SK-N-SH treated with all-trans-retinoic acid at 6 μM for 48 hours (cell line): ENCODE results near the gene AP2A2.

Experiments used
- ATAC-seq: fragments of 200-7000 bp; cut with Tn5 transposase; 3 replicates; pipeline ENCODE4 v1.9.1; 2020; ENCODE audit warnings: mild to moderate bottlenecking, moderate library complexity
- ARNTL ChIP-seq: fragments of 450-650 bp; formaldehyde crosslinking; IDR thresholded peaks from 2 replicates; pipeline ENCODE4 v1.5.0; 2020; ENCODE audit warnings: low read depth, mild to moderate bottlenecking, moderate library complexity, borderline replicate concordance
- BACH2 ChIP-seq: fragments of 250-450 bp; sonication (Bioruptor Pico); IDR thresholded peaks from 2 replicates; pipeline ENCODE4 v1.9.0; 2021; ENCODE audit warnings: mild to moderate bottlenecking, borderline replicate concordance
- CREB5 ChIP-seq: fragments of 250-450 bp; sonication (Bioruptor Pico); IDR thresholded peaks from 2 replicates; pipeline ENCODE4 v1.5.1; 2020; ENCODE audit warnings: low read depth, mild to moderate bottlenecking, moderate library complexity
- CSDC2 ChIP-seq: fragments of 250-450 bp; sonication (Bioruptor Pico); IDR thresholded peaks from 2 replicates; pipeline ENCODE4 v1.5.0; 2020; ENCODE audit warnings: mild to moderate bottlenecking, moderate library complexity
- ESRRG ChIP-seq: fragments of 250-450 bp; sonication (Bioruptor Pico); IDR thresholded peaks from 2 replicates; pipeline ENCODE4 v1.6.1; 2021; ENCODE audit warnings: mild to moderate bottlenecking
- GLIS3 ChIP-seq: fragments of 250-450 bp; sonication (Bioruptor Pico); IDR thresholded peaks from 2 replicates; pipeline ENCODE4 v1.5.0; 2020; ENCODE audit warnings: mild to moderate bottlenecking, moderate library complexity
- OSR1 ChIP-seq: fragments of 250-450 bp; sonication (Bioruptor Pico); IDR thresholded peaks from 2 replicates; pipeline ENCODE4 v1.8.0; 2022; ENCODE audit warnings: moderate library complexity, mild to moderate bottlenecking, inconsistent platforms
- RARB ChIP-seq: fragments of 250-450 bp; sonication (Bioruptor Pico); IDR thresholded peaks from 2 replicates; pipeline ENCODE4 v1.8.0; 2021; ENCODE audit warnings: mild to moderate bottlenecking, moderate library complexity
- TCF4 ChIP-seq: fragments of 250-450 bp; sonication (Bioruptor Pico); IDR thresholded peaks from 2 replicates; pipeline ENCODE4 v1.8.0; 2021; ENCODE audit warnings: mild to moderate bottlenecking, moderate library complexity, borderline replicate concordance
- TOX ChIP-seq: fragments of 250-450 bp; sonication (Bioruptor Pico); IDR thresholded peaks from 2 replicates; pipeline ENCODE4 v1.8.0; 2021; ENCODE audit warnings: mild to moderate bottlenecking, moderate library complexity, borderline replicate concordance
- ZC3H10 ChIP-seq: fragments of 250-450 bp; sonication (Bioruptor Pico); IDR thresholded peaks from 2 replicates; pipeline ENCODE4 v1.5.1; 2021; ENCODE audit warnings: mild to moderate bottlenecking, moderate library complexity
- ZFP3 ChIP-seq: fragments of 250-450 bp; sonication (Bioruptor Pico); IDR thresholded peaks from 2 replicates; pipeline ENCODE4 v1.5.0; 2020; ENCODE audit warnings: mild to moderate bottlenecking, moderate library complexity
- ZFP30 ChIP-seq: fragments of 450-650 bp; formaldehyde crosslinking; IDR thresholded peaks from 2 replicates; pipeline ENCODE4 v1.5.0; 2022; ENCODE audit warnings: mild to moderate bottlenecking, moderate library complexity
- ZNF565 ChIP-seq: fragments of 450-650 bp; formaldehyde crosslinking; conservative IDR thresholded peaks from 2 replicates; pipeline ENCODE4 v1.5.0; 2020; ENCODE audit warnings: low read depth, mild to moderate bottlenecking, moderate library complexity
- ZNF70 ChIP-seq: fragments of 450-650 bp; formaldehyde crosslinking; IDR thresholded peaks from 2 replicates; pipeline ENCODE4 v1.5.0; 2020; ENCODE audit warnings: mild to moderate bottlenecking, moderate library complexity
- ZNF8 ChIP-seq: fragments of 450-650 bp; formaldehyde crosslinking; IDR thresholded peaks from 2 replicates; pipeline ENCODE4 v1.5.0; 2020; ENCODE audit warnings: mild to moderate bottlenecking, moderate library complexity
- TF ChIP-seq, protein P1 (sequence below): fragments of 250-450 bp; sonication (Bioruptor Pico); IDR thresholded peaks from 2 replicates; pipeline ENCODE4 v1.8.0; 2021; ENCODE audit warnings: low read depth, mild to moderate bottlenecking, moderate library complexity, borderline replicate concordance
- TF ChIP-seq, protein P2 (sequence below): fragments of 250-450 bp; sonication (Bioruptor Pico); IDR thresholded peaks from 2 replicates; pipeline ENCODE4 v1.5.0; 2020; ENCODE audit warnings: mild to moderate bottlenecking, moderate library complexity
- TF ChIP-seq, protein P3 (sequence below): fragments of 250-450 bp; sonication (Bioruptor Pico); IDR thresholded peaks from 2 replicates; pipeline ENCODE4 v1.5.1; 2021; ENCODE audit warnings: mild to moderate bottlenecking, moderate library complexity

AP2A2 gene

DNA sequence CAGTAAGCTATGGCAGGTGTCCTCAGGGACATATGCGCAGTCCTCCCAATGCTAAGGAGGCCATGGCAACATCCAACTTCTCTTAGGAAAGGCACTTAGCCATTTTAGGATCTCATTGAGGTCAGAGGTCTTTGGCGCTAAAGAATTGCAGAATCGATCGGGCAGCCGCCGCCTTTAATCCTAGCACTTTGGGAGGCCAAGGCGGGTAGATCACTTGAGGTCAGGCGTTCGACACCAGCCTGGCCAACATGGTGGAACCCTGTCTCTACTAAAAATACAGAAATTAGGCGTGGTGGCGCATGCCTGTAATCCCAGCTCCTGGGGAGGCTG lies 13.8 kb upstream of the AP2A2 start (continued):
- TF ChIP-seq CREB5 (CRISPR knock-in tag) (no peak), ZFP30 (CRISPR knock-in tag) (no peak), GLIS3 (CRISPR knock-in tag) (no peak)
- TF ChIP-seq, protein P1, sequence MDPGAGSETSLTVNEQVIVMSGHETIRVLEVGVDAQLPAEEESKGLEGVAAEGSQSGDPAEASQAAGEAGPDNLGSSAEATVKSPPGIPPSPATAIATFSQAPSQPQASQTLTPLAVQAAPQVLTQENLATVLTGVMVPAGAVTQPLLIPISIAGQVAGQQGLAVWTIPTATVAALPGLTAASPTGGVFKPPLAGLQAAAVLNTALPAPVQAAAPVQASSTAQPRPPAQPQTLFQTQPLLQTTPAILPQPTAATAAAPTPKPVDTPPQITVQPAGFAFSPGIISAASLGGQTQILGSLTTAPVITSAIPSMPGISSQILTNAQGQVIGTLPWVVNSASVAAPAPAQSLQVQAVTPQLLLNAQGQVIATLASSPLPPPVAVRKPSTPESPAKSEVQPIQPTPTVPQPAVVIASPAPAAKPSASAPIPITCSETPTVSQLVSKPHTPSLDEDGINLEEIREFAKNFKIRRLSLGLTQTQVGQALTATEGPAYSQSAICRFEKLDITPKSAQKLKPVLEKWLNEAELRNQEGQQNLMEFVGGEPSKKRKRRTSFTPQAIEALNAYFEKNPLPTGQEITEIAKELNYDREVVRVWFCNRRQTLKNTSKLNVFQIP (CRISPR knock-in tag): no peak

DNA sequence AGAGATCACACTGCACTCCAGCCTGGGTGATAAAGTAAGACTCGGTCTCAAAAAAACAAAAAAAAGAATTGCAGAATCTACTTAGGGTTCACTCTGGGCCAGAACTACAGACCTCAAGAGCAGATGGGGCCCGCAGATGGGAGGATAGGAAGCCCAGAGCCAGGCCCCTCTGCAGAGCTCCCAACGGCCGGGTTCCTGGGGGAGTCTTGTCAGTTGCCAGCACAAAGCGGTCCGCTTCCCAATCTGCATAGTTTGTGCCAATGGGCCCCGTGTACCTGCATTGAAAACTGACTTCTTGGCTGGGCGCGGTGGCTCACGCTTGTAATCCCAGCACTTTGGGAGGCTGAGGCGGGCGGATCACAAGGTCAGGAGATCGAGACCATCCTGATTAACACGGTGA lies 13.4 kb upstream of the AP2A2 start:
- ATAC-seq: no peak
- no peak for TF ChIP-seq TCF4 (CRISPR knock-in tag)
- TF ChIP-seq ARNTL (CRISPR knock-in tag): no peak
- no peak for TF ChIP-seq ZNF565
- TF ChIP-seq, protein P1 (CRISPR knock-in tag): no peak
- TF ChIP-seq ZFP3 (CRISPR knock-in tag): no peak
- TF ChIP-seq ZNF8: no peak
- no peak for TF ChIP-seq TOX (CRISPR knock-in tag)
- no peak for TF ChIP-seq BACH2 (CRISPR knock-in tag)

- no peak for ATAC-seq
- TF ChIP-seq ZNF8 (no peak), OSR1 (CRISPR knock-in tag) (no peak), ZFP30 (CRISPR knock-in tag) (no peak), ZC3H10 (no peak), ZNF565 (no peak), RARB (CRISPR knock-in tag) (no peak), ESRRG (CRISPR knock-in tag) (no peak), ZNF70 (CRISPR knock-in tag) (no peak), BACH2 (CRISPR knock-in tag) (no peak), CSDC2 (CRISPR knock-in tag) (no peak), ZFP3 (CRISPR knock-in tag) (no peak), ARNTL (CRISPR knock-in tag) (no peak), TOX (CRISPR knock-in tag) (no peak)
- TF ChIP-seq, protein P1 (CRISPR knock-in tag): no peak
- TF ChIP-seq, protein P2, sequence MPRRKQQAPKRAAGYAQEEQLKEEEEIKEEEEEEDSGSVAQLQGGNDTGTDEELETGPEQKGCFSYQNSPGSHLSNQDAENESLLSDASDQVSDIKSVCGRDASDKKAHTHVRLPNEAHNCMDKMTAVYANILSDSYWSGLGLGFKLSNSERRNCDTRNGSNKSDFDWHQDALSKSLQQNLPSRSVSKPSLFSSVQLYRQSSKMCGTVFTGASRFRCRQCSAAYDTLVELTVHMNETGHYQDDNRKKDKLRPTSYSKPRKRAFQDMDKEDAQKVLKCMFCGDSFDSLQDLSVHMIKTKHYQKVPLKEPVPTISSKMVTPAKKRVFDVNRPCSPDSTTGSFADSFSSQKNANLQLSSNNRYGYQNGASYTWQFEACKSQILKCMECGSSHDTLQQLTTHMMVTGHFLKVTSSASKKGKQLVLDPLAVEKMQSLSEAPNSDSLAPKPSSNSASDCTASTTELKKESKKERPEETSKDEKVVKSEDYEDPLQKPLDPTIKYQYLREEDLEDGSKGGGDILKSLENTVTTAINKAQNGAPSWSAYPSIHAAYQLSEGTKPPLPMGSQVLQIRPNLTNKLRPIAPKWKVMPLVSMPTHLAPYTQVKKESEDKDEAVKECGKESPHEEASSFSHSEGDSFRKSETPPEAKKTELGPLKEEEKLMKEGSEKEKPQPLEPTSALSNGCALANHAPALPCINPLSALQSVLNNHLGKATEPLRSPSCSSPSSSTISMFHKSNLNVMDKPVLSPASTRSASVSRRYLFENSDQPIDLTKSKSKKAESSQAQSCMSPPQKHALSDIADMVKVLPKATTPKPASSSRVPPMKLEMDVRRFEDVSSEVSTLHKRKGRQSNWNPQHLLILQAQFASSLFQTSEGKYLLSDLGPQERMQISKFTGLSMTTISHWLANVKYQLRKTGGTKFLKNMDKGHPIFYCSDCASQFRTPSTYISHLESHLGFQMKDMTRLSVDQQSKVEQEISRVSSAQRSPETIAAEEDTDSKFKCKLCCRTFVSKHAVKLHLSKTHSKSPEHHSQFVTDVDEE (CRISPR knock-in tag): no peak
- TF ChIP-seq, protein P3, sequence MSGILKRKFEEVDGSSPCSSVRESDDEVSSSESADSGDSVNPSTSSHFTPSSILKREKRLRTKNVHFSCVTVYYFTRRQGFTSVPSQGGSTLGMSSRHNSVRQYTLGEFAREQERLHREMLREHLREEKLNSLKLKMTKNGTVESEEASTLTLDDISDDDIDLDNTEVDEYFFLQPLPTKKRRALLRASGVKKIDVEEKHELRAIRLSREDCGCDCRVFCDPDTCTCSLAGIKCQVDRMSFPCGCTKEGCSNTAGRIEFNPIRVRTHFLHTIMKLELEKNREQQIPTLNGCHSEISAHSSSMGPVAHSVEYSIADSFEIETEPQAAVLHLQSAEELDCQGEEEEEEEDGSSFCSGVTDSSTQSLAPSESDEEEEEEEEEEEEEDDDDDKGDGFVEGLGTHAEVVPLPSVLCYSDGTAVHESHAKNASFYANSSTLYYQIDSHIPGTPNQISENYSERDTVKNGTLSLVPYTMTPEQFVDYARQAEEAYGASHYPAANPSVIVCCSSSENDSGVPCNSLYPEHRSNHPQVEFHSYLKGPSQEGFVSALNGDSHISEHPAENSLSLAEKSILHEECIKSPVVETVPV (CRISPR knock-in tag): no peak
Measured at GRCh38 chr11:913043-913442, 12.6 kb upstream of the AP2A2 start.
